ENCODE measurements around the gene BCL2L14.

DNA sequence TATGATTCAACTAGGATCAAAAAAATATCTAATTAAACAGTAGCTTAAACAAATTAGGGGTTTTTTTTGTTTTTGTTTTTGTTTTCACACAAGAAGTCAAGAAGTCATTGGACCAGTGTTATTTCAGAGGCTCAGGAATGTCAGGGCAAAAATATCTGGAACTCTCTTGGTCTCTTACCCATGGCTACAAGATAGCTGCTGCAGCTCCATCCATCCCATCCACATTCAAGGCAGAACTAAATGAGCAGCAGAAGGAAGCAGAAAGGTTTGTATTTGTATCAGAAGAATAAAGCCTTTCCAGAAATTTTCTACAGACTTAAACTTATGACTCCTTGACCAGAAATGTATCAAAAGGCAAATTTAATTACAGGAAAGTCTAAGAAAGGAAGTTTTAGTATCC, 33.8 kb upstream of the BCL2L14 start:
- TF ChIP-seq POLR2A (IDR thresholded peaks at IDR 0.05) = no peak
- TF ChIP-seq, protein P1, sequence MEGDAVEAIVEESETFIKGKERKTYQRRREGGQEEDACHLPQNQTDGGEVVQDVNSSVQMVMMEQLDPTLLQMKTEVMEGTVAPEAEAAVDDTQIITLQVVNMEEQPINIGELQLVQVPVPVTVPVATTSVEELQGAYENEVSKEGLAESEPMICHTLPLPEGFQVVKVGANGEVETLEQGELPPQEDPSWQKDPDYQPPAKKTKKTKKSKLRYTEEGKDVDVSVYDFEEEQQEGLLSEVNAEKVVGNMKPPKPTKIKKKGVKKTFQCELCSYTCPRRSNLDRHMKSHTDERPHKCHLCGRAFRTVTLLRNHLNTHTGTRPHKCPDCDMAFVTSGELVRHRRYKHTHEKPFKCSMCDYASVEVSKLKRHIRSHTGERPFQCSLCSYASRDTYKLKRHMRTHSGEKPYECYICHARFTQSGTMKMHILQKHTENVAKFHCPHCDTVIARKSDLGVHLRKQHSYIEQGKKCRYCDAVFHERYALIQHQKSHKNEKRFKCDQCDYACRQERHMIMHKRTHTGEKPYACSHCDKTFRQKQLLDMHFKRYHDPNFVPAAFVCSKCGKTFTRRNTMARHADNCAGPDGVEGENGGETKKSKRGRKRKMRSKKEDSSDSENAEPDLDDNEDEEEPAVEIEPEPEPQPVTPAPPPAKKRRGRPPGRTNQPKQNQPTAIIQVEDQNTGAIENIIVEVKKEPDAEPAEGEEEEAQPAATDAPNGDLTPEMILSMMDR (IDR thresholded peaks at IDR 0.05) = no peak

Measured in thyroid gland (tissue), 4 donors.